Hepatocyte (in vitro differentiated cells): ENCODE results near the gene SYNDIG1L. TPM values are rescaled to one million over a fixed set of nuclear protein-coding genes. Genes with fewer than 3 reads are reported as not detected.

ENCODE experiments used
- DNase-seq: peaks from one replicate; pipeline ENCODE4 v3.0.0-alpha.2; 2016; ENCODE audit warnings: low spot score
- H2AFZ ChIP-seq: fragments of 200-600 bp; sonication (generic); 2 replicates; pipeline ENCODE4 v1.6.0; 2016; ENCODE audit warnings: antibody characterized with exemption, mild to moderate bottlenecking
- H3K27ac ChIP-seq: fragments of 200-600 bp; sonication (generic); 2 replicates; pipeline ENCODE4 v1.5.1; 2016; ENCODE audit warnings: mild to moderate bottlenecking
- H3K27me3 ChIP-seq: fragments of 200-600 bp; sonication (generic); 2 replicates; pipeline ENCODE4 v1.6.1; 2016
- H3K36me3 ChIP-seq: fragments of 200-600 bp; sonication (generic); replicated peaks from 2 replicates; pipeline ENCODE4 v1.5.1; 2016; ENCODE audit warnings: low read depth; ENCODE audit not compliant: insufficient read depth
- H3K4me1 ChIP-seq: fragments of 200-600 bp; sonication (generic); 2 replicates; pipeline ENCODE4 v1.5.1; 2016; ENCODE audit warnings: mild to moderate bottlenecking, moderate library complexity; ENCODE audit not compliant: insufficient read depth
- H3K4me2 ChIP-seq: fragments of 200-600 bp; sonication (generic); 2 replicates; pipeline ENCODE4 v1.6.0; 2016
- H3K4me3 ChIP-seq: fragments of 200-600 bp; sonication (generic); 2 replicates; pipeline ENCODE4 v1.5.1; 2016; ENCODE audit warnings: mild to moderate bottlenecking
- H3K79me2 ChIP-seq: fragments of 200-600 bp; sonication (generic); 2 replicates; pipeline ENCODE4 v1.6.0; 2017; ENCODE audit warnings: mild to moderate bottlenecking
- H3K9me2 ChIP-seq: fragments of 200-600 bp; sonication (generic); replicated peaks from 2 replicates; pipeline ENCODE4 v1.6.0; 2017; ENCODE audit warnings: mild to moderate bottlenecking; ENCODE audit not compliant: insufficient read depth
- H3K9me3 ChIP-seq: fragments of 200-600 bp; sonication (generic); 2 replicates; pipeline ENCODE4 v1.5.1; 2016; ENCODE audit warnings: low read depth, mild to moderate bottlenecking
- H4K20me1 ChIP-seq: fragments of 200-600 bp; sonication (generic); 2 replicates; pipeline ENCODE4 v1.6.0; 2016; ENCODE audit warnings: mild to moderate bottlenecking; ENCODE audit not compliant: insufficient read depth, poor library complexity, severe bottlenecking
- EZH2 ChIP-seq: fragments of 200-600 bp; sonication (generic); IDR thresholded peaks from 2 replicates; pipeline ENCODE4 v1.6.1; 2016; ENCODE audit warnings: antibody characterized with exemption, mild to moderate bottlenecking, borderline replicate concordance
- EZH2phosphoT487 ChIP-seq: fragments of 200-600 bp; sonication (generic); IDR thresholded peaks from one replicate; pipeline ENCODE4 v1.6.1; 2018; ENCODE audit warnings: antibody characterized with exemption, mild to moderate bottlenecking, low read depth, moderate library complexity; ENCODE audit not compliant: unreplicated experiment, severe bottlenecking
- WGBS: methylation state at CpG from one replicate; pipeline ENCODE4 v1.1.6; 2016; ENCODE audit warnings: low lambda C conversion rate; ENCODE audit errors: missing lambda C conversion rate; 5-methylcytosine and 5-hydroxymethylcytosine counted together
- polyA plus RNA-seq: library from polyadenylated mRNA; unstranded; fragments of >200 nt; fragmentation: Nextera tagmentation; extraction: Ambion mirVana; gene quantifications from 2 replicates; pipeline ENCODE4 v1.2.1, GENCODE V29; 2016
- total RNA-seq: library from RNA; depleted of rRNA; stranded (reverse); fragments of >200 nt; gene quantifications from 2 replicates; pipeline ENCODE4 v1.2.3, GENCODE V29; 2014
- TF ChIP-seq, protein P1 (sequence below): fragments of 200-600 bp; sonication (generic); IDR thresholded peaks from 2 replicates; pipeline ENCODE4 v1.5.1; 2016; ENCODE audit warnings: antibody characterized with exemption, mild to moderate bottlenecking; ENCODE audit not compliant: poor library complexity

SYNDIG1L gene
- total and polyA plus RNA-seq, 2 experiments from 2014 or later = not detected

DNA sequence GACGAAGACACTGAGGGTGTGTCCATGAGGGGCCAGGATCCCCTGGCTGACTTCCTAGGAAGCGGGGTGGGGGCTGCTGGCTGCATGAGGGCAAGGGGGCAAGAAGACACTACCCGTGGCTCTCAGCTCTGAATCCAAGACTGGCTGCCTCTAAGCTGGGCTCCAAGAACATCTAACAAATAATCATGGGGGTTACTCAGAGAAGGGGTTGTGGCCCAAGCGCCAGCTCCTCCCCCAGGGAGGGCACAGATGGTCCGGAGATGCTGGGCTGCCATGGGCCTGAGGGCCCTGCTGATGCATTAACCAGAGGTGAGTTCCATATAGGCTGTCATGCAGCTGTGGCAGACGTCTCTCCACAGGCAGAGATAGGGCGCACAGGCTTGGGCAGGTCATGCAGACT lies 14.3 kb downstream of the SYNDIG1L start:
- WGBS = 86% methylated on average over 7 of the region's 7 CpGs
- Histone ChIP-seq H3K79me2 (no peaks in the 10 kb centered on the region), H3K4me3 (no peak overlapping the region), H3K27me3 (peaks cover 32% of the 10 kb centered on the region), H3K36me3 (no peaks in the 10 kb centered on the region), H3K4me1 (no peaks in the 10 kb centered on the region), H3K9me2 (no peaks in the 10 kb centered on the region), H3K4me2 (no peak overlapping the region), H2AFZ (no peak overlapping the region), H4K20me1 (no peaks in the 10 kb centered on the region), H3K9me3 (no peaks in the 10 kb centered on the region), H3K27ac (no peak overlapping the region)
- DNase-seq = no peak
- TF ChIP-seq EZH2phosphoT487 = no peak
- TF ChIP-seq EZH2 = no peak

- TF ChIP-seq EZH2 = no peak
- no peak overlapping the region for H3K4me3 ChIP-seq
Measured at GRCh38 chr14:74409441-74409840, 16.6 kb downstream of the SYNDIG1L start.

DNA sequence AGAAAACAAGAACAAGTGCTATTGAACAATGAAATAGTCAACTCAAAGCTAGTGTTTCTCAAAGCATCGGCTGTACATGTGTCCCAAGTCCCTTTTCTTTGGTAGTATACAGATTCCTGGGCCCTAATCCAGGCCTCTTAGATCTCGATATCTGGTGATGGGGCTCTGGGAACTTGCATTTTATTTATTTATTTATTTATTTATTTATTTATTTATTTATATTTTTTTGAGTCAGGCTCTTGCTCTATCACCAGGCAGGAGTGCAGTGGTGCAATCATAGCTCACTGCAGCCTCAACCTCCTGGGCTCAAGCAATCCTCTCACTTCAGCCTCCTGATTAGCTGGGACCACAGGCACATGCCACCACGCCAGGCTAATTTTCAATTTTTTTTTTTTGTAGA lies 17.1 kb downstream of the SYNDIG1L start:
- H3K4me3 ChIP-seq = no peak overlapping the region
- DNase-seq = no peak
- no peak overlapping the region for H3K27ac ChIP-seq
- no peaks in the 10 kb centered on the region for H4K20me1 ChIP-seq
- no peaks in the 10 kb centered on the region for H3K9me3 ChIP-seq
- H3K4me1 ChIP-seq = no peaks in the 10 kb centered on the region
- no peaks in the 10 kb centered on the region for H3K79me2 ChIP-seq
- no peak overlapping the region for H3K4me2 ChIP-seq
- no peak for TF ChIP-seq EZH2phosphoT487
- TF ChIP-seq, protein P1, sequence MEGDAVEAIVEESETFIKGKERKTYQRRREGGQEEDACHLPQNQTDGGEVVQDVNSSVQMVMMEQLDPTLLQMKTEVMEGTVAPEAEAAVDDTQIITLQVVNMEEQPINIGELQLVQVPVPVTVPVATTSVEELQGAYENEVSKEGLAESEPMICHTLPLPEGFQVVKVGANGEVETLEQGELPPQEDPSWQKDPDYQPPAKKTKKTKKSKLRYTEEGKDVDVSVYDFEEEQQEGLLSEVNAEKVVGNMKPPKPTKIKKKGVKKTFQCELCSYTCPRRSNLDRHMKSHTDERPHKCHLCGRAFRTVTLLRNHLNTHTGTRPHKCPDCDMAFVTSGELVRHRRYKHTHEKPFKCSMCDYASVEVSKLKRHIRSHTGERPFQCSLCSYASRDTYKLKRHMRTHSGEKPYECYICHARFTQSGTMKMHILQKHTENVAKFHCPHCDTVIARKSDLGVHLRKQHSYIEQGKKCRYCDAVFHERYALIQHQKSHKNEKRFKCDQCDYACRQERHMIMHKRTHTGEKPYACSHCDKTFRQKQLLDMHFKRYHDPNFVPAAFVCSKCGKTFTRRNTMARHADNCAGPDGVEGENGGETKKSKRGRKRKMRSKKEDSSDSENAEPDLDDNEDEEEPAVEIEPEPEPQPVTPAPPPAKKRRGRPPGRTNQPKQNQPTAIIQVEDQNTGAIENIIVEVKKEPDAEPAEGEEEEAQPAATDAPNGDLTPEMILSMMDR = no peak
- TF ChIP-seq EZH2 = no peak
- no peaks in the 10 kb centered on the region for H3K36me3 ChIP-seq
- no peaks in the 10 kb centered on the region for H3K9me2 ChIP-seq
- peaks cover 14% of the 10 kb centered on the region for H3K27me3 ChIP-seq
- WGBS = 91% methylated on average over 3 of the region's 3 CpGs
- no peak overlapping the region for H2AFZ ChIP-seq

More at GRCh38 chr14:74409441-74409840, 16.6 kb downstream of the SYNDIG1L start:
- Histone ChIP-seq H3K9me2 (no peaks in the 10 kb centered on the region), H3K9me3 (no peaks in the 10 kb centered on the region), H3K27me3 (peaks cover 20% of the 10 kb centered on the region), H4K20me1 (no peaks in the 10 kb centered on the region), H3K4me2 (no peak overlapping the region), H3K36me3 (no peaks in the 10 kb centered on the region), H3K79me2 (no peaks in the 10 kb centered on the region), H3K27ac (no peak overlapping the region), H2AFZ (no peak overlapping the region), H3K4me1 (no peaks in the 10 kb centered on the region)
- 88% methylated on average over 6 of the region's 6 CpGs for WGBS
- DNase-seq = no peak

- Histone ChIP-seq H4K20me1 (no peaks in the 10 kb centered on the region), H2AFZ (no peak overlapping the region), H3K4me3 (no peak overlapping the region), H3K9me3 (no peaks in the 10 kb centered on the region), H3K36me3 (no peaks in the 10 kb centered on the region), H3K4me1 (no peaks in the 10 kb centered on the region), H3K27ac (no peak overlapping the region), H3K4me2 (no peak overlapping the region), H3K79me2 (no peaks in the 10 kb centered on the region), H3K9me2 (no peaks in the 10 kb centered on the region), H3K27me3 (peaks cover 10% of the 10 kb centered on the region)
- 95% methylated on average over 5 of the region's 5 CpGs for WGBS
- DNase-seq = no peak
- no peak for TF ChIP-seq EZH2phosphoT487
- no peak for TF ChIP-seq EZH2
- TF ChIP-seq, protein P1 = no peak
Measured at GRCh38 chr14:74407801-74408154, 18.2 kb downstream of the SYNDIG1L start.
